GM08714 (cell line): ENCODE data around the gene TTLL7.
"Not testable (repeated sequence)": the region's sequence is repeated elsewhere in the genome, so short reads cannot be mapped to it uniquely, and the experiment has no call there.

ENCODE experiments used
- H3K4me3 ChIP-seq: fragments of 200-500 bp; sonication (Bioruptor generic); 2 replicates; pipeline ENCODE4 v1.5.1; 2014; ENCODE audit warnings: mild to moderate bottlenecking, low read length, inconsistent platforms
- ZNF274 ChIP-seq: IDR thresholded peaks from 2 replicates; pipeline ENCODE4 v1.6.1; 2012; ENCODE audit warnings: mild to moderate bottlenecking, low read depth, low read length

TTLL7 gene

GRCh38 chr1:83928396-83928795 is 70.5 kb downstream of the TTLL7 start:
- no peak for TF ChIP-seq ZNF274
- H3K4me3 ChIP-seq, result no peak overlapping the region

- no peak for TF ChIP-seq ZNF274
- no peak overlapping the region for H3K4me3 ChIP-seq
These were observed 71.2 kb downstream of the TTLL7 start for GRCh38 chr1:83927701-83928100.

GRCh38 chr1:83927061-83927460 is 71.9 kb downstream of the TTLL7 start:
- H3K4me3 ChIP-seq, result no peak overlapping the region
- TF ChIP-seq ZNF274, result no peak

GRCh38 chr1:83923553-83923952 is 75.4 kb downstream of the TTLL7 start:
- TF ChIP-seq ZNF274, result no peak
- no peak overlapping the region for H3K4me3 ChIP-seq

GRCh38 chr1:83922431-83922830 is 76.5 kb downstream of the TTLL7 start:
- no peak overlapping the region for H3K4me3 ChIP-seq
- no peak for TF ChIP-seq ZNF274

- no peak overlapping the region for H3K4me3 ChIP-seq
- TF ChIP-seq ZNF274, result no peak
These were observed 78.6 kb downstream of the TTLL7 start for GRCh38 chr1:83920320-83920719.

- no peak overlapping the region for H3K4me3 ChIP-seq
- TF ChIP-seq ZNF274, result no peak
These were observed 79.1 kb downstream of the TTLL7 start for GRCh38 chr1:83919872-83920271.

GRCh38 chr1:83918688-83919285 is 80.1 kb downstream of the TTLL7 start:
- H3K4me3 ChIP-seq, result no peak overlapping the region
- TF ChIP-seq ZNF274, result no peak

- TF ChIP-seq ZNF274, result no peak
- no peak overlapping the region for H3K4me3 ChIP-seq
These were observed 81.0 kb downstream of the TTLL7 start for GRCh38 chr1:83917959-83918358.

- not testable (repeated sequence) for H3K4me3 ChIP-seq
These were observed 82.8 kb downstream of the TTLL7 start for GRCh38 chr1:83916094-83916493.

- TF ChIP-seq ZNF274, result no peak
- no peak overlapping the region for H3K4me3 ChIP-seq
These were observed 86.1 kb downstream of the TTLL7 start for GRCh38 chr1:83912876-83913275.

- no peak overlapping the region for H3K4me3 ChIP-seq
- TF ChIP-seq ZNF274, result no peak
These were observed 88.5 kb downstream of the TTLL7 start for GRCh38 chr1:83910461-83910860.

- TF ChIP-seq ZNF274, result no peak
- H3K4me3 ChIP-seq, result no peak overlapping the region
These were observed 89.2 kb downstream of the TTLL7 start for GRCh38 chr1:83909687-83910086.

GRCh38 chr1:83905315-83905907 is 93.5 kb downstream of the TTLL7 start:
- TF ChIP-seq ZNF274, result no peak
- H3K4me3 ChIP-seq, result no peak overlapping the region

- no peak for TF ChIP-seq ZNF274
- no peak overlapping the region for H3K4me3 ChIP-seq
These were observed 97.3 kb downstream of the TTLL7 start for GRCh38 chr1:83901547-83902155.
